WI38 (cell line): Measurements from ENCODE around the gene FMO4.

Source experiments
- H3K4me3 ChIP-seq: 2 replicates; pipeline ENCODE4 v1.5.1; 2011; ENCODE audit warnings: low read depth, mild to moderate bottlenecking, control low read depth, low read length
- CTCF ChIP-seq: IDR thresholded peaks from 2 replicates; pipeline ENCODE4 v1.5.1; 2012; ENCODE audit warnings: low read depth, mild to moderate bottlenecking, control low read depth, low read length

Gene FMO4, protein sequence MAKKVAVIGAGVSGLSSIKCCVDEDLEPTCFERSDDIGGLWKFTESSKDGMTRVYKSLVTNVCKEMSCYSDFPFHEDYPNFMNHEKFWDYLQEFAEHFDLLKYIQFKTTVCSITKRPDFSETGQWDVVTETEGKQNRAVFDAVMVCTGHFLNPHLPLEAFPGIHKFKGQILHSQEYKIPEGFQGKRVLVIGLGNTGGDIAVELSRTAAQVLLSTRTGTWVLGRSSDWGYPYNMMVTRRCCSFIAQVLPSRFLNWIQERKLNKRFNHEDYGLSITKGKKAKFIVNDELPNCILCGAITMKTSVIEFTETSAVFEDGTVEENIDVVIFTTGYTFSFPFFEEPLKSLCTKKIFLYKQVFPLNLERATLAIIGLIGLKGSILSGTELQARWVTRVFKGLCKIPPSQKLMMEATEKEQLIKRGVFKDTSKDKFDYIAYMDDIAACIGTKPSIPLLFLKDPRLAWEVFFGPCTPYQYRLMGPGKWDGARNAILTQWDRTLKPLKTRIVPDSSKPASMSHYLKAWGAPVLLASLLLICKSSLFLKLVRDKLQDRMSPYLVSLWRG

GRCh38 chr1:171313835-171314320, at the start of gene FMO4:
Gene FMO4, plus strand, starts transcription at chr1:171314183. Its CDS starts 5,643 bp downstream, at chr1:171319826.
- TF ChIP-seq CTCF = peak; percentile 53
- peak within 1 kb of the TSS; percentile 32 for H3K4me3 ChIP-seq

DNA sequence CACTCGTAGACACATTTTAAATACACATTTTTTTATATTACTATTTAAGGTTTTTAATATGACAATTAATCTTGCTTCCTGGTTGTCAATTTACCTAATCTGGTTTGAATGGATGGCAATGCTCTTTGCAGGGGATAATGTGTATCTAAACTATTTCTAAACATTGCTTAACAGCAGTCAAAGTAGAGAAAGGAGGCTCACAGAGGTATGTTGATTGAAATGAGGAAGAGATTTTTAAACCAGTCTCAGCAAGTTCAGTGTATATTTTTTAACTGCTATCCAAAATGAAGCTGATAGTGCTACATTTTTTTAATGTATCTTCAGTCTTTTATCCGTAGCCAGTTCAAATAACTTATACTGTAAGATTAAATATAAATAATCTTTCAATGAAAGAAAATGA, 48.3 kb upstream of the FMO4 start:
- no peak for TF ChIP-seq CTCF
- H3K4me3 ChIP-seq = no peak overlapping the region

- TF ChIP-seq CTCF = no peak
- H3K4me3 ChIP-seq = no peak overlapping the region
Measured at GRCh38 chr1:171266930-171267329, 47.1 kb upstream of the FMO4 start.

DNA sequence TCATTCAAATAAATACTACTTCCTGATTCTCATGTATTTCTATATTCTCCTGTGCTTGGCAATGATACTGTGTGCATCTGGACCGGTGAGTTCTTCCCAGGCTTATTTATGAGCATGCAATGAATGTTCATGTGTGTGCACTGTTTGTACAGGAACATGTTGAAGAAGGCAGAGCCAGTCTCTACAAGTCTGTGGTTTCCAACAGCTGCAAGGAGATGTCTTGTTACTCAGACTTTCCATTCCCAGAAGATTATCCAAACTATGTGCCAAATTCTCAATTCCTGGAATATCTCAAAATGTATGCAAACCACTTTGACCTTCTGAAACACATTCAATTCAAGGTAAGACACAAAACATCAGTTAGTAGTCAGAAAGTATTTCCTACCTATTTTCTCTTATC, 46.6 kb upstream of the FMO4 start:
- H3K4me3 ChIP-seq = no peak overlapping the region

GRCh38 chr1:171270806-171271205, 43.2 kb upstream of the FMO4 start:
- no peak overlapping the region for H3K4me3 ChIP-seq
- no peak for TF ChIP-seq CTCF

More for the DNA sequence above, 46.6 kb upstream of the FMO4 start:
- TF ChIP-seq CTCF = no peak

- no peak overlapping the region for H3K4me3 ChIP-seq
- TF ChIP-seq CTCF = no peak
Measured at GRCh38 chr1:171277534-171277933, 36.4 kb upstream of the FMO4 start.

DNA sequence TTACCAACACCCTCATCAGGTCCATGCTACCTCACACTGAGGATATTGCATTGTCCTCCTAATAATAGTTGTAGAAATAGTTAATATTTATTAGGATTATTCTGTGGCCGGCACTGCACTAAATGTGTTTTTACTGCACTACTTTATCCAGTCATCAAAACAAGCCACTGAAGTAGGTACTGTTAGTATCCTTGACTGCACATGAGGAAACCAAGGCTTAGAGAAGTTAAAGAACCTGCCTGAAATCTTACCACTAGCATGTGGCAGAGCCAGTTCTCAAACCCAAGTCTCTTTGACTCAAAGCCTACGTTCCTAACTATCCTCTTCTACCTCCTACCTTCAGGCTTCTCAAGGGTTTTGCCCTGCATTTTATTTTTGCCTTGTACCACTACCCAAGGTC, 34.7 kb upstream of the FMO4 start:
- TF ChIP-seq CTCF = no peak
- H3K4me3 ChIP-seq = no peak overlapping the region
